Activated CD8-positive, alpha-beta T cell treated with anti-CD3 and anti-CD28 coated beads for 36 hours (primary cell): ENCODE results near the gene PTPRJ. TPM values are rescaled to one million over a fixed set of nuclear protein-coding genes. Genes with fewer than 3 reads are reported as not detected.

ENCODE experiments used
- ATAC-seq: fragments of 200-7000 bp; cut with Tn5 transposase; one replicate; pipeline ENCODE4 v1.10.0; 2021; ENCODE audit warnings: mild to moderate bottlenecking, moderate library complexity
- CTCF ChIA-PET: fragments of 350-600 bp; sonication (Branson Sonifier 250); formaldehyde crosslinking; loops from one replicate; lab custom pipeline; 2021; ENCODE audit warnings: antibody characterized with exemption; lab: Charles Lee
- POLR2A ChIA-PET: fragments of 350-600 bp; sonication (Branson Sonifier 250); formaldehyde crosslinking; loops from one replicate; lab custom pipeline; 2021; ENCODE audit warnings: antibody characterized with exemption; lab: Charles Lee
- DNase-seq: peaks from one replicate; pipeline ENCODE4 v3.0.0-alpha.2; 2020
- H3K27ac Mint-ChIP-seq: one replicate; pipeline ENCODE4 v1.8.0; 2021; ENCODE audit warnings: mild to moderate bottlenecking, mixed read lengths
- H3K27me3 Mint-ChIP-seq: one replicate; pipeline ENCODE4 v1.8.0; 2021; ENCODE audit warnings: mixed read lengths
- H3K36me3 Mint-ChIP-seq: one replicate; pipeline ENCODE4 v1.8.0; 2021; ENCODE audit warnings: low read depth, mixed read lengths
- H3K4me1 Mint-ChIP-seq: one replicate; pipeline ENCODE4 v1.8.0; 2021; ENCODE audit warnings: low read depth, mixed read lengths
- H3K4me3 Mint-ChIP-seq: one replicate; pipeline ENCODE4 v1.8.0; 2021; ENCODE audit warnings: mild to moderate bottlenecking, moderate library complexity, mixed read lengths
- H3K9me3 Mint-ChIP-seq: one replicate; pipeline ENCODE4 v1.8.0; 2021; ENCODE audit warnings: mixed read lengths
- intact Hi-C: fragments of 100-400 bp; cut with micrococcal nuclease; formaldehyde crosslinking; loops from one replicate; pipeline ENCODE4 v1.10.0; 2022
- total RNA-seq, 2 experiments: library from RNA; stranded (reverse); gene quantifications; one replicate each; pipeline ENCODE4 v1.2.3, GENCODE V29; 2021
- TF ChIP-seq, protein P1 (sequence below): fragments of 200-600 bp; IDR thresholded peaks from one replicate; pipeline ENCODE4 v1.8.0; 2022; ENCODE audit warnings: antibody characterized with exemption, mild to moderate bottlenecking

The PTPRJ gene
- total RNA-seq, 2 experiments from 2014 or later = 21.5 to 23.4 TPM

- ATAC-seq (no peak), DNase-seq (no peak)
- Mint-ChIP-seq H3K9me3 (peaks cover 4% of the 10 kb centered on the region), H3K27ac (no peak overlapping the region), H3K27me3 (no peaks in the 10 kb centered on the region), H3K4me3 (no peak overlapping the region), H3K4me1 (peaks cover 11% of the 10 kb centered on the region), H3K36me3 (peaks cover 3% of the 10 kb centered on the region)
- CTCF ChIA-PET = no interaction called here
- TF ChIP-seq, protein P1, sequence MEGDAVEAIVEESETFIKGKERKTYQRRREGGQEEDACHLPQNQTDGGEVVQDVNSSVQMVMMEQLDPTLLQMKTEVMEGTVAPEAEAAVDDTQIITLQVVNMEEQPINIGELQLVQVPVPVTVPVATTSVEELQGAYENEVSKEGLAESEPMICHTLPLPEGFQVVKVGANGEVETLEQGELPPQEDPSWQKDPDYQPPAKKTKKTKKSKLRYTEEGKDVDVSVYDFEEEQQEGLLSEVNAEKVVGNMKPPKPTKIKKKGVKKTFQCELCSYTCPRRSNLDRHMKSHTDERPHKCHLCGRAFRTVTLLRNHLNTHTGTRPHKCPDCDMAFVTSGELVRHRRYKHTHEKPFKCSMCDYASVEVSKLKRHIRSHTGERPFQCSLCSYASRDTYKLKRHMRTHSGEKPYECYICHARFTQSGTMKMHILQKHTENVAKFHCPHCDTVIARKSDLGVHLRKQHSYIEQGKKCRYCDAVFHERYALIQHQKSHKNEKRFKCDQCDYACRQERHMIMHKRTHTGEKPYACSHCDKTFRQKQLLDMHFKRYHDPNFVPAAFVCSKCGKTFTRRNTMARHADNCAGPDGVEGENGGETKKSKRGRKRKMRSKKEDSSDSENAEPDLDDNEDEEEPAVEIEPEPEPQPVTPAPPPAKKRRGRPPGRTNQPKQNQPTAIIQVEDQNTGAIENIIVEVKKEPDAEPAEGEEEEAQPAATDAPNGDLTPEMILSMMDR = no peak
- intact Hi-C loops = no loop called here
- POLR2A ChIA-PET = no interaction called here
Measured at GRCh38 chr11:48066881-48067800, 86.8 kb downstream of the PTPRJ start.

- Mint-ChIP-seq H3K9me3 (peaks cover 1% of the 10 kb centered on the region), H3K4me3 (no peak overlapping the region), H3K27ac (no peak overlapping the region), H3K27me3 (no peaks in the 10 kb centered on the region), H3K36me3 (peaks cover 6% of the 10 kb centered on the region), H3K4me1 (peaks cover 16% of the 10 kb centered on the region)
- intact Hi-C loops = no loop called here
- POLR2A ChIA-PET = interaction anchor here (0.5 to 1.0 kb wide), 4 partner anchors 11 to 429 kb away, joined by 3 to 4 read pairs (median 3); no protein-coding TSS in a partner anchor
- TF ChIP-seq, protein P1 = no peak
- DNase-seq = no peak
- ATAC-seq = no peak
- CTCF ChIA-PET = interaction anchor here (2.0 kb wide), 1 partner anchor 139 kb away, joined by 5 read pairs; no protein-coding TSS in a partner anchor
Measured at GRCh38 chr11:48073031-48073861, 92.9 kb downstream of the PTPRJ start.

DNA sequence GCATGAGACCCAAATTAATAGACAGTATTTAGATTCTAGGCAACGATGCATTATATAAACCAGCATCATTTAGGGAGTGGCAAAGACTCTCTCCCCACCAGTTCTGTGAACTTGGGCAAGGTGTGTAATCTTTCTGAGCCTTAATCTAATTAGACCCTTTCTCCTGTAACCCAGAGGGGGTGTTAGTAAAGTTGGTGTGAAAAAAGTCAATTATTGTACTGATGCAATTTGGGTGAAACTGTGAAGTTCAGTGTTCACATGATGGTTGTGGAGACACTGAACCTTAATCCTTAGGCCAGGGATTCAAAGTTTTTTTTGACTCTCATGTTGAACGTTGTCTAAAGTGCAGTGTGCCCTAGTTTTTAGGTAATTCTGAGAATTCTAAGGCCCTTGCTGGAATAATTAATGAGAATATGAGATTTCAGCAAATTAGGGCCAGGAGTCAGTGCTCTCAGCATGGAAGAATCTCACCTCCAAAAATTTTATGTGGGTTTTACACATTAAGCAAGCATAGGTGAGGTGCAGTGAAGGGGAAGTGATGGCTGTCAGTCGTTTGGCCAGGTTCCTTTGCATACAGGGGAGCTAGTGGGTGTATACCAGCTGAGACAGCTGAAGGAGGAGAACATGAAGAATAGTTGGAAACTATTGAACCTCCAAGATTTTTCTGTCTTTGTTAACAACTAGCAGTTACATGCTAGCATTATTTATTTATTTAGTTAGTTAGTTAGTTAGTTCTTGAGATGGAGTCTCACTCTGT lies 94.2 kb downstream of the PTPRJ start:
- intact Hi-C loops = no loop called here
- Mint-ChIP-seq H3K9me3 (no peaks in the 10 kb centered on the region), H3K27me3 (no peaks in the 10 kb centered on the region), H3K4me3 (no peak overlapping the region), H3K4me1 (peaks cover 18% of the 10 kb centered on the region), H3K27ac (no peak overlapping the region), H3K36me3 (peaks cover 3% of the 10 kb centered on the region)
- ChIA-PET POLR2A (no interaction called here), CTCF (interaction anchor here (2.4 kb wide), 1 partner anchor 140 kb away, joined by 11 read pairs; no protein-coding TSS in a partner anchor)
- ATAC-seq = no peak
- DNase-seq = no peak
- TF ChIP-seq, protein P1 = no peak

GRCh38 chr11:48075637-48076036 lies 95.3 kb downstream of the PTPRJ start:
- Mint-ChIP-seq H3K27ac (no peak overlapping the region), H3K4me3 (no peak overlapping the region), H3K27me3 (no peaks in the 10 kb centered on the region), H3K36me3 (peaks cover 3% of the 10 kb centered on the region), H3K9me3 (no peaks in the 10 kb centered on the region), H3K4me1 (peaks cover 25% of the 10 kb centered on the region)
- POLR2A ChIA-PET = no interaction called here
- CTCF ChIA-PET = interaction anchor here (2.4 kb wide), 1 partner anchor 141 kb away, joined by 11 read pairs; no protein-coding TSS in a partner anchor
- TF ChIP-seq, protein P1 = no peak
- intact Hi-C loops = no loop called here
- DNase-seq (no peak), ATAC-seq (no peak)
